NAMALWA (cell line): ENCODE results near the gene PHAX.
A peak's percentile ranks its signal among the peaks of the same experiment; 100 is the strongest.
"Not testable (repeated sequence)": the region's sequence is repeated elsewhere in the genome, so short reads cannot be mapped to it uniquely, and the experiment has no call there.

Source experiments
- DNase-seq: peaks from one replicate; pipeline ENCODE4 v3.0.0-alpha.2; 2015; ENCODE audit warnings: low spot score

The PHAX gene

DNA sequence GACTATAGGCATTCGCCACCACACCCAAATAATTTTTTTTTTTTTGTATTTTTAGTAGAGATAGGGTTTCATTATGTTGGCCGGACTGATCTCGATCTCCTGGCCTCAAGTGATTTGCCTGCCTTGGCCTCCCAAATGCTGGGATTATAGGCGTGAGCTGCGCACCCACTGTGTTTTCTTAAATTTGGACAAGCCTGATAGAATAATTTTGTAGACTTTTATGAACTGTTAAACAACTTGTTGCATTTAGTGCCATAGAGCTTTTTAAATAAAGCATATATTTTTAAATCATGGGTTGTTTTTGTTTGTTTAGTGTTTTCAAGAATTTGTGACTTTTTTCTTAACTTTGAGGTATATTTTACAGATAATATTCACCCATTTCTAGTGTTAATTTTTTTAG lies 4.8 kb downstream of the PHAX start:
- DNase-seq, result no peak

DNA sequence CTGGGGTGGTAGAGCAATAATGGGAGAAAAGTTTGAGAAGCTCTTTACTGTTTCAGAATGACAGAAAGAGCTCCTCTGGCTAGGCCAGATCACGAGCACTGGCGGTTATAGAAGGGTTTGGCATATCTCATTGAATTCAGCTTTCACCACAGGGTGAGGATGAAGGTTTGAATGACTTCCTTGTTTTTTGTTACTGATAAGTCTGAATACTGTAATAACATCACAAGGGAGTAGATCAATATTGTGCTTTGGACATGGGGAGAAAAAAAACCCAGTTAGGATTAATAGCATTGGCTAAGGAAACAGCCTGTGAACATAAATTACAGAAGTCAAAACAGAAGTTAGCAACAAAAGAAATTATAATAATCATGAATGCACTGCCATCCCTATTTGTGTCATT lies 9.4 kb downstream of the PHAX start:
- no peak for DNase-seq

GRCh38 chr5:126610616-126611015 lies 9.9 kb downstream of the PHAX start:
- DNase-seq, result no peak

- DNase-seq, result no peak
Measured at GRCh38 chr5:126613941-126614592, 13.3 kb downstream of the PHAX start.

DNA sequence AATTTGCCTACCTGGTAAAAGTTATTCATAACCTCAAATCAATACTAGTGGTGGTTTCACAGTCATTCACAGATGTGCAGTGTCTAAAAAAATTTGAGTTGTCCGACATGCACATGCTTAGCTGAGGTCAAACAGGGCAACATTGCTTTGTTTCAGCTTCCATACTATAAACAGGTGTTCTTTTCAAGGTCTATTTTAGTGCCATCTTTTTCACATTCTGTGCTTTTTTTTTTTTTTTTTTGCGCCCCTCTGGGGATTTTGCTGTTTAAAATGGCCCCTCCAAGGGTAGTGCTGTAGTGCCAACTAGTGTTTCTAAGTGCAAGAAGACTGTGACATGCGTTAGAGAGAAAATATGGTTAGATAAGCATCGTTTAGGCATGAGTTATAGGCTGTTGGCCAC lies 14.5 kb downstream of the PHAX start:
- peak; percentile 46 for DNase-seq

DNA sequence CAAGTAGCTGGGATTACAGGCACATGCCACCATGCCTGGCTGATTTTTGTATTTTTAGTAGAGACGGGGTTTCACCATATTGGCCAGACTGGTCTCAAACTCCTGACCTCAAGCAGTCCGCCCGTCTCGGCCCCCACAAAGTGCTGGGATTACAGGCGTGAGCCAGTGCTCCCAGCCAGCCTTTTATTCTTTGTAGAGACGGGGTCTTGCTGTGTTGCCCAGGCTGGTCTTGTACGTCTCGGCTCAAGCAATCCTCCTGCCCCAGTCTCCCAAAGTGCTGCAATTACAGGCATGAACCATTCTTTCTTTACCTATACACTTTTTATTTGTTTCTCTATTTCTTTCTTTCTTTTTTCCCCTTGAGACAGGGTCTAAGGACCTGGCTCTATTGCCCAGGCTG lies 16.9 kb downstream of the PHAX start:
- DNase-seq, result not testable (repeated sequence)

GRCh38 chr5:126619781-126620180 lies 19.0 kb downstream of the PHAX start:
- DNase-seq, result no peak

GRCh38 chr5:126624534-126624933 lies 23.8 kb downstream of the PHAX start:
- DNase-seq, result no peak

GRCh38 chr5:126628102-126628501 lies 27.4 kb downstream of the PHAX start:
- DNase-seq, result no peak

- no peak for DNase-seq
Measured at GRCh38 chr5:126631920-126632319, 31.2 kb downstream of the PHAX start.

DNA sequence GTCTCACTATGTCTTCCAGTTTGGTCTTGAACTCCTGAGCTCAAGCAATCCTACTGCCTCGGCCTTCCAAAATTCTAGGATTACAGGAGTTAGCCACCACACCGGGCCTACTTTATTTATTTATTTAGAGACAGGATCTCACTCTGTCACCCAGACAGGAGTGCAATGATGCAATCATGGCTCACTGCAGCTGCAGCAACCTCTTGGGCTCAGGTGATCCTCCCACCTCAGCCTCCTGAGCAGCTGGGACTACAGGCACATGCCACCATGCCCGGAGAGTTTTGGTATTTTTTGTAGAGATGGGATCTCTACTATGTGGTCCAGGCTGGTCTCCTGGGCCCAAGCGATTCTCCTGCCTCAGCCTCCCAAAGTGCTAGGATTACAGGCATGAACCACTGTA lies 32.8 kb downstream of the PHAX start:
- DNase-seq, result no peak

GRCh38 chr5:126635585-126635984 lies 34.8 kb downstream of the PHAX start:
- DNase-seq, result no peak

GRCh38 chr5:126636956-126637355 lies 36.2 kb downstream of the PHAX start:
- DNase-seq, result no peak

DNA sequence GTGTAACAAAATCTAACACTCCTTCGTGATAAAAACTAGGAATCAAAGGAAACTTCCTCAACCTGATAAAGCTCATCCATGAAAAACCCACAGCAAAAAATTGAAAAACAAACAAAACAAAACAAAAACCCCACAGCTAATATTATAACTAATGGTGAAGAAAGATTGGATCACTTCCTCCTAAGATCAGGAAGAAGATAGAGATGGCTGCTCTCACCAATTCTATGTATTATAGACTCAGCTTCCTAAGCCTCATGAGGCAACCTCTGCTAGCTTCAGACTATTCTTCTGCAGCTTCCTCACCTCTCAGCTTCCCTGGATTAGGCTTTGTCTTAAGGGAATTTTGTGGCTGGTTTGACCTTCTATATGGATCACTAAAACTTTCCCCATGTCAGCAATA lies 40.1 kb downstream of the PHAX start:
- DNase-seq, result no peak

DNA sequence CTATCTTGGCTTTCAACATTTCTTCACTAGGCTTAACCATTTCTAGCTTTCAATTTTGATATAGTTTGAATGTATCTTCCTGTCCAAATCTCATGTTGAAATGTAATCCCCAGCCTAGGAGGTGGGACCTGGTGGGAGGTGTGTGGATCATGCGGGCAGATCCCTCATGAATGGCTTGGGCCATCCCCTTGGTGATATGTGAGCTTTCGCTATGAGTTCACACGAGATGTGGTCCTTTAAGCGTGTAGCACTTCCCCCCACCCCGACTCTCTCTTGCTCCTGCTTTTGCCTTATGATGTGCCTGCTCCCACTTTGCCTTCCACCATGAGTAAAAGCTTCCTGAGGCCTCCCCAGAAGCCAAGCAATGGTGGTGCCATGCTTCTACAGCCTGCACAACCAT lies 40.6 kb downstream of the PHAX start:
- no peak for DNase-seq

DNA sequence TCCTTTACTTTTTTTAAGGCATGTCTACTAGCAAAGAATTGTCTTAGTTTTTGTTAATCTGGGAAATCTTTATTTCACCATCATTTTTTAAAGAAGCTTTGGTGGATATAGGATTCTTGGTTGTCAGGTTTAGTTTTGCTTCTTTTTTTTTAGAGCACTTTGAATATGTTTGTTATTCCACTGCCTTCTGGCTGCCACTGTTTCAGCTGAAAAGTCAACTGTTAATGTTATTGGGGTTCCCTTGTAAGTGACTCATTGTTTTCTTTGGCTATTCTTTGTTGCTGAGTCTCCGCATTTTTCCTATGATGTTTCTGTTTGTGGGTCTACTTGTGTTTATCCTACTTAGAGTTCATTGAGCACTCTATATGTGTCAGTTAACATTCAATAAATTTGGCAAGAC lies 44.4 kb downstream of the PHAX start:
- DNase-seq, result no peak

DNA sequence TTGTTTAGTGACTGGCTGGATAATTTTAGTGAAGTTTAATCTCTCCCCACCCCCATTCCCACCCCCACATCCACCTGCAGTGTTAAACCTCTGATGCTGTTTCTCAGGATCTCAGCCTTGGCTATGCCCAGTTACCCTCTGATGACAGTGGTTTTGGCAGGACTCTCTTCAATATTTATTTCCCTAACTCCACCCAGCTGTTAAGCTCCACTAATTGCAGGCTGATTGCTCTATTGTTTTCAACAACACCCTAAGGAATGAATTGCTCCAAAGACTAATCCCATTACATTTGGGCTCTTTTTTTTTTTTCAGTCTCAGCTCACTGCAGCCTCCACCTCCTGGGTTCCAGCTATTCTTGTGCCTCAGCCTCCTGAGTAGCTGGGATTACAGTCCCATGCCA lies 46.3 kb downstream of the PHAX start:
- no peak for DNase-seq

DNA sequence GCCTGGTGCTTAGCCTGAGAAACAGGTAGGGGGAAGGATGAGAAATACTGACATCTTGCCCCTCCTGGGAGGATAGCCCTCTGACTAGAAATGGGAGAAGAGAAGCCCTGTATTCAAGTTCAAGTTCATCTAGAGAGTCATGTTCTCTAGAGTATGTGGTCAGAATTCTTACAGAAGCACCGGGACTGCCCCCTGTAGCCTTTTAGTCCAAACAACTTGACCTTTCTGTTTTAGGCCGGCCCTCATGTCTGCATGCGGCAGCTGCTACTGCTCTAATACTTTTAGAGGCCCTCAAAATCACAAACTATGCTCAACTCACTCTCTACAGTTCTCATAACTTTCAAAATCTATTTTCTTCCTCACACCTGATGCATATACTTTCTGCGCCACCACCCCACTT lies 47.7 kb downstream of the PHAX start:
- DNase-seq, result no peak

GRCh38 chr5:126649057-126649456 lies 48.3 kb downstream of the PHAX start:
- not testable (repeated sequence) for DNase-seq

DNA sequence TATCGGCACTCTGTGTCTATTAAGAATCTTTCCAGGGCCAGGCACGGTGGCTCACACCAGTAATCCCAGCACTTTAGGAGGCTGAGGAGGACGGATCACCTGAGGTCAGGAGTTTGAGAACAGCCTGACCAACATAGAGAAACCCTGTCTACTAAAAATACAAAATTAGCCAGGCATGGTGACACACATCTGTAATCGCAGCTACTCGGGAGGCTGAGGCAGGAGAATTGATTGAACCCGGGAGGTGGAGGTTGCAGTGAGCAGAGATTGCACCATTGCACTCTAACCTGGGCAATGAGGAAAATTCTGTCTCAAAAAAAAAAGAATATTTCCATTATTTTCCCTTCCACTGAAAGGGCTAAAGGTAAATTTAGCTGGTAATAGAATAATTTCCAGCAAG lies 49.0 kb downstream of the PHAX start:
- DNase-seq, result not testable (repeated sequence)

- DNase-seq, result no peak
Measured at GRCh38 chr5:126650463-126650862, 49.7 kb downstream of the PHAX start.

DNA sequence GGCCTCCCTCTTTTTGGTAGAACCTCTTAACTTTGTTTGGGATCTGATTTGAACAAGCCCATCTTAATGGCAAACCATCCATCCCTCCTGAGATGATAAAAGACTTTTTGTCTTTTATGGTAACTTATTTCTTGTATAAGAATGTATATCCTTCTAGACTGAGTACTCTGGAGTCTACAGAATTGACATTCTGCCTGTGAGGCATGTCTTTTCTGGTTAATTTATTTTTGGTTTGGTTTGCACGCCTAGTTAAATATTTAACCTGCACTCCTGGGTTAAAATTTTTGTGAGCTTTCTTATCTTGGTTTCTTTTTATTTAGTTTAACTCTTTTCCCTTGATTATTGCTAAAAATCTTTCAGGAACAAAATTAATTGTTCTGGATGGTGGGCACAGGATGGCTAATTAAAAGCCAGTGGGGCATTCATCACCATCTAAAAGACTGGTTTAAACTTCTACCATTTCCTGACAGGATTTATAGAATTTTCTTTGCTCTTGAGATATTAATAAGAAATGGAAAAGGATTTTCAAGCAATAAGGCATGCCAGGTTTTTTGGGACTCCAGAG lies 50.3 kb downstream of the PHAX start:
- DNase-seq, result no peak

- peak; percentile 63 for DNase-seq
Measured at GRCh38 chr5:126656401-126657007, 55.8 kb downstream of the PHAX start.

DNA sequence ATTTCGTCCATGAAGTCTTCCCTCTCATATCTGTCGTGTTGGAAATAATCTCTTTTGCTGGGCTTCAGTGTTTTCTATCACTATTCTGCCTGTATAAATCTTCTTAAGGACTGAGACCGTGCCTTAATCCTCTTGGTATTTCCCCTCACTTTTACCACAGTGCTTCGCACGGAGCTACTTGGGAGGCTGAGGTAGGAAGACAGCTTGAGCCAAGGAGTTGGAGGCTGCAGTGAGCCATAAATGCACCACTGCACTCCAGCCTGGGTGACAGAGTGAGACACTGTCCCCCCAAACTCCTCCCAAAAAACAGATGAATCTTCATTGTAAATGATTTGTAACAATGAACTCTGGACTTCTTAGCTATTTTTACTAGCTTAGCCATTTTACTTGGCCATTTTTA lies 57.8 kb downstream of the PHAX start:
- DNase-seq, result no peak
